Liver (tissue), 3 donors: ENCODE data around the gene STRA6.

ENCODE experiments used
- EGR1 ChIP-seq, 2 donors: IDR thresholded peaks; 2 replicates each; pipeline ENCODE4 v1.6.1; 2016 to 2018; ENCODE audit warnings: antibody characterized with exemption in 2 of 2, low read depth in 2 of 2
- GABPA ChIP-seq, 2 donors: IDR thresholded peaks in 1 of 2; conservative IDR thresholded peaks in 1 of 2; 2 replicates each; pipeline ENCODE4 v1.6.1; 2016; ENCODE audit warnings: antibody characterized with exemption in 2 of 2, mild to moderate bottlenecking in 1 of 2, moderate library complexity in 1 of 2
- JUND ChIP-seq, 2 donors: IDR thresholded peaks; 2 replicates each; pipeline ENCODE4 v1.6.1; 2016; ENCODE audit warnings: antibody characterized with exemption in 2 of 2
- MAX ChIP-seq: IDR thresholded peaks from 2 replicates; pipeline ENCODE4 v1.6.1; 2016; ENCODE audit warnings: antibody characterized with exemption
- NR2F2 ChIP-seq: IDR thresholded peaks from 2 replicates; pipeline ENCODE4 v1.6.1; 2016; ENCODE audit warnings: antibody characterized with exemption
- RAD21 ChIP-seq, 2 donors: IDR thresholded peaks; 2 replicates each; pipeline ENCODE4 v1.6.1; 2016; ENCODE audit warnings: antibody characterized with exemption in 2 of 2, mild to moderate bottlenecking in 2 of 2
- RXRA ChIP-seq, 2 donors: IDR thresholded peaks; 2 replicates each; pipeline ENCODE4 v1.6.1; 2017 to 2018; ENCODE audit warnings: antibody characterized with exemption in 2 of 2, mild to moderate bottlenecking in 1 of 2
- SP1 ChIP-seq: IDR thresholded peaks from 2 replicates; pipeline ENCODE4 v1.6.1; 2018; ENCODE audit warnings: antibody characterized with exemption, mild to moderate bottlenecking
- TAF1 ChIP-seq: conservative IDR thresholded peaks from 2 replicates; pipeline ENCODE4 v1.6.1; 2016; ENCODE audit warnings: antibody characterized with exemption, mild to moderate bottlenecking
- YY1 ChIP-seq: IDR thresholded peaks from 2 replicates; pipeline ENCODE4 v1.6.1; 2016; ENCODE audit warnings: antibody characterized with exemption, mild to moderate bottlenecking
- ZBTB33 ChIP-seq: IDR thresholded peaks from 2 replicates; pipeline ENCODE4 v1.6.1; 2016; ENCODE audit warnings: antibody characterized with exemption
- TF ChIP-seq, protein P1 (sequence below): fragments of 150-350 bp; IDR thresholded peaks from 2 replicates; pipeline ENCODE4 v1.5.1; 2017; ENCODE audit warnings: improper control_type of control experiment, low read depth, low read length; ENCODE audit not compliant: missing input control
- TF ChIP-seq, protein P2 (sequence below): IDR thresholded peaks from 2 replicates; pipeline ENCODE4 v1.6.1; 2016; ENCODE audit warnings: antibody characterized with exemption, mild to moderate bottlenecking
- donor health status: healthy.
- donor health status: healthy.

DNA sequence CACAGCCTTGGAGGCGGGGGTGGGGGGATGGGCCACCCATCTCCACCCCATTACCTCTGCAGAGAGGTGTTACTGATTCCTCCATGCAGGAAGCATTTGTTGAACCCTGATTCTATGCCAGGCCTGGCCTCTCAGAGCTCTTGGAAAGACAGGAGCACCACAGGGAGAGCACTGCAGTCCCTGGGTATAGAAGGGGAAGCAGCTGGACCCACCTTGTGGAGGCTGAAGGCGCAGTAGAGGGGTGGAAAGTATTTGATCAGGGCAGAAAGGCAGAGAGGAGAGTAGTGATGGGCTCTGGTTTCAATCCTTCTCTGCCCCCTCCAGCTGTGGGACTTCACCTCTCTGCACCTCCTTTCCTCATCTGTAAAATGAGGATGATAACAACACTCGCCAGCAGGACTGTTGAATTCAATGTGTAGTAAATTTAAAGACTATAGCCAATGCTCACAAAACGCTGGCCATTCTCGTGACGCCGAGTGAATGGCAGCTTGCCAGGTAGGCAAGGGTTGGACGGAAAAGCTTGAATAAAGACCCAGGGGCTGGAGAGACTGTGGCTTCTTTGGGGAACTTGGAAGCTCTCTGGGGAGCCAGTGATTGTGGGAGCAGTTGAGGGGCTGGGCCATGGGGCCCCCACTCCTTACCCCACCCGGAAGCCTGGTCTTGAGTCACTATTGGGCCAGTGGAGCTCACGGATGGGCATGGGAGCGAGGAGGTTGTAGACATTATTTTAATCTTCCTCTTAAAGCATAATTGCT is 25.6 kb upstream of the STRA6 start:
- TF ChIP-seq EGR1 (IDR thresholded peaks at IDR 0.05; ENCODE audit: low read depth in 2 of 2) (no peak), JUND (IDR thresholded peaks at IDR 0.05) (no peak), GABPA (IDR thresholded peaks at IDR 0.05 in 1 of 2, conservative IDR thresholded peaks at IDR 0.05 in 1 of 2) (no peak), YY1 (no peak), RXRA (IDR thresholded peaks at IDR 0.05) (no peak), MAX (no peak), NR2F2 (no peak), ZBTB33 (no peak), RAD21 (IDR thresholded peaks at IDR 0.05) (no peak), SP1 (no peak), TAF1 (no peak)
- TF ChIP-seq, protein P1, sequence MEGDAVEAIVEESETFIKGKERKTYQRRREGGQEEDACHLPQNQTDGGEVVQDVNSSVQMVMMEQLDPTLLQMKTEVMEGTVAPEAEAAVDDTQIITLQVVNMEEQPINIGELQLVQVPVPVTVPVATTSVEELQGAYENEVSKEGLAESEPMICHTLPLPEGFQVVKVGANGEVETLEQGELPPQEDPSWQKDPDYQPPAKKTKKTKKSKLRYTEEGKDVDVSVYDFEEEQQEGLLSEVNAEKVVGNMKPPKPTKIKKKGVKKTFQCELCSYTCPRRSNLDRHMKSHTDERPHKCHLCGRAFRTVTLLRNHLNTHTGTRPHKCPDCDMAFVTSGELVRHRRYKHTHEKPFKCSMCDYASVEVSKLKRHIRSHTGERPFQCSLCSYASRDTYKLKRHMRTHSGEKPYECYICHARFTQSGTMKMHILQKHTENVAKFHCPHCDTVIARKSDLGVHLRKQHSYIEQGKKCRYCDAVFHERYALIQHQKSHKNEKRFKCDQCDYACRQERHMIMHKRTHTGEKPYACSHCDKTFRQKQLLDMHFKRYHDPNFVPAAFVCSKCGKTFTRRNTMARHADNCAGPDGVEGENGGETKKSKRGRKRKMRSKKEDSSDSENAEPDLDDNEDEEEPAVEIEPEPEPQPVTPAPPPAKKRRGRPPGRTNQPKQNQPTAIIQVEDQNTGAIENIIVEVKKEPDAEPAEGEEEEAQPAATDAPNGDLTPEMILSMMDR: no peak
- TF ChIP-seq, protein P2, sequence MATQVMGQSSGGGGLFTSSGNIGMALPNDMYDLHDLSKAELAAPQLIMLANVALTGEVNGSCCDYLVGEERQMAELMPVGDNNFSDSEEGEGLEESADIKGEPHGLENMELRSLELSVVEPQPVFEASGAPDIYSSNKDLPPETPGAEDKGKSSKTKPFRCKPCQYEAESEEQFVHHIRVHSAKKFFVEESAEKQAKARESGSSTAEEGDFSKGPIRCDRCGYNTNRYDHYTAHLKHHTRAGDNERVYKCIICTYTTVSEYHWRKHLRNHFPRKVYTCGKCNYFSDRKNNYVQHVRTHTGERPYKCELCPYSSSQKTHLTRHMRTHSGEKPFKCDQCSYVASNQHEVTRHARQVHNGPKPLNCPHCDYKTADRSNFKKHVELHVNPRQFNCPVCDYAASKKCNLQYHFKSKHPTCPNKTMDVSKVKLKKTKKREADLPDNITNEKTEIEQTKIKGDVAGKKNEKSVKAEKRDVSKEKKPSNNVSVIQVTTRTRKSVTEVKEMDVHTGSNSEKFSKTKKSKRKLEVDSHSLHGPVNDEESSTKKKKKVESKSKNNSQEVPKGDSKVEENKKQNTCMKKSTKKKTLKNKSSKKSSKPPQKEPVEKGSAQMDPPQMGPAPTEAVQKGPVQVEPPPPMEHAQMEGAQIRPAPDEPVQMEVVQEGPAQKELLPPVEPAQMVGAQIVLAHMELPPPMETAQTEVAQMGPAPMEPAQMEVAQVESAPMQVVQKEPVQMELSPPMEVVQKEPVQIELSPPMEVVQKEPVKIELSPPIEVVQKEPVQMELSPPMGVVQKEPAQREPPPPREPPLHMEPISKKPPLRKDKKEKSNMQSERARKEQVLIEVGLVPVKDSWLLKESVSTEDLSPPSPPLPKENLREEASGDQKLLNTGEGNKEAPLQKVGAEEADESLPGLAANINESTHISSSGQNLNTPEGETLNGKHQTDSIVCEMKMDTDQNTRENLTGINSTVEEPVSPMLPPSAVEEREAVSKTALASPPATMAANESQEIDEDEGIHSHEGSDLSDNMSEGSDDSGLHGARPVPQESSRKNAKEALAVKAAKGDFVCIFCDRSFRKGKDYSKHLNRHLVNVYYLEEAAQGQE: no peak
